OCI-LY7 (cell line): Measurements from ENCODE around the gene RNF41. TPM values are rescaled to one million over a fixed set of nuclear protein-coding genes. Genes with fewer than 3 reads are reported as not detected.

Source experiments
- BruUV-seq: library from RNA; stranded (reverse); fragments of 400-500 nt; replicated peaks from 2 replicates; lab custom pipeline; 2021; lab: Mats Ljungman, UMichigan
- CTCF ChIA-PET: fragments of 300-600 bp; sonication (Branson Sonifier 250); formaldehyde crosslinking; loops from one replicate; lab custom pipeline; 2022; ENCODE audit warnings: antibody characterized with exemption; ENCODE audit not compliant: unreplicated experiment; lab: Charles Lee
- POLR2A ChIA-PET: fragments of 300-600 bp; sonication (Branson Sonifier 250); formaldehyde crosslinking; loops from one replicate; lab custom pipeline; 2022; ENCODE audit warnings: antibody characterized with exemption; lab: Charles Lee
- DNase-seq: peaks from one replicate; pipeline ENCODE4 v3.0.0-alpha.2; 2015; ENCODE audit warnings: low spot score
- H2AFZ ChIP-seq: fragments of 200-600 bp; sonication (generic), shearing (Covaris generic); 2 replicates; pipeline ENCODE4 v1.6.1; 2014; ENCODE audit warnings: mild to moderate bottlenecking, antibody characterized with exemption, low read length, moderate library complexity
- H3K27ac ChIP-seq: fragments of 200-600 bp; sonication (generic); 2 replicates; pipeline ENCODE4 v1.5.1; 2014; ENCODE audit warnings: mixed run types, low read depth, mild to moderate bottlenecking, moderate library complexity, low read length, inconsistent platforms; ENCODE audit not compliant: poor library complexity, severe bottlenecking
- H3K36me3 ChIP-seq: fragments of 200-600 bp; sonication (generic); 2 replicates; pipeline ENCODE4 v1.6.1; 2014; ENCODE audit warnings: mild to moderate bottlenecking, antibody characterized with exemption, low read length, moderate library complexity, mixed read lengths; ENCODE audit not compliant: insufficient read depth
- H3K4me1 ChIP-seq: fragments of 200-600 bp; sonication (generic); 2 replicates; pipeline ENCODE4 v1.5.1; 2014; ENCODE audit warnings: mild to moderate bottlenecking, low read length; ENCODE audit not compliant: insufficient read depth, poor library complexity, severe bottlenecking
- H3K4me2 ChIP-seq: fragments of 200-600 bp; sonication (generic); 2 replicates; pipeline ENCODE4 v1.6.1; 2014; ENCODE audit warnings: mild to moderate bottlenecking, low read length
- H3K4me3 ChIP-seq: fragments of 200-600 bp; sonication (generic); 2 replicates; pipeline ENCODE4 v1.5.1; 2014; ENCODE audit warnings: mild to moderate bottlenecking, low read depth, low read length; ENCODE audit not compliant: poor library complexity, severe bottlenecking
- H3K79me2 ChIP-seq: fragments of 200-600 bp; sonication (generic); 2 replicates; pipeline ENCODE4 v1.6.1; 2016; ENCODE audit warnings: low read depth, mild to moderate bottlenecking, low read length, moderate library complexity, mixed read lengths; ENCODE audit not compliant: insufficient read depth
- H3K9me2 ChIP-seq: fragments of 200-600 bp; sonication (generic); 2 replicates; pipeline ENCODE4 v1.6.1; 2016; ENCODE audit warnings: mild to moderate bottlenecking, low read length, mixed read lengths; ENCODE audit not compliant: insufficient read depth
- H3K9me3 ChIP-seq: fragments of 200-600 bp; sonication (generic); 2 replicates; pipeline ENCODE4 v1.6.1; 2014; ENCODE audit warnings: mild to moderate bottlenecking, mixed run types, low read length, mixed read lengths
- H4K20me1 ChIP-seq: fragments of 200-600 bp; sonication (generic); 2 replicates; pipeline ENCODE4 v1.6.1; 2014; ENCODE audit warnings: mild to moderate bottlenecking, antibody characterized with exemption, low read length, moderate library complexity, mixed read lengths; ENCODE audit not compliant: insufficient read depth
- EZH2phosphoT487 ChIP-seq: fragments of 200-600 bp; sonication (generic); IDR thresholded peaks from 2 replicates; pipeline ENCODE4 v1.6.1; 2018; ENCODE audit warnings: low read depth, borderline replicate concordance, mild to moderate bottlenecking, mixed run types, antibody characterized with exemption, low read length, moderate library complexity, mixed read lengths
- intact Hi-C: fragments of 100-400 bp; cut with micrococcal nuclease; formaldehyde crosslinking; loops from one replicate; pipeline ENCODE4 v1.10.0; 2022; ENCODE audit not compliant: unreplicated experiment
- total RNA-seq, 2 experiments: library from RNA; depleted of rRNA in 1 of 2; stranded (reverse); fragments of >200 nt in 1 of 2; shearing (Covaris generic) in 1 of 2; gene quantifications; 2 replicates each; pipeline ENCODE4 v1.2.3, GENCODE V29; 2014 to 2022
- TF ChIP-seq, protein P1 (sequence below): fragments of 200-600 bp; sonication (generic); conservative IDR thresholded peaks from 2 replicates; pipeline ENCODE4 v1.5.1; 2014; ENCODE audit warnings: mild to moderate bottlenecking, antibody characterized with exemption, low read length, moderate library complexity, mixed read lengths

RNF41 gene
- total RNA-seq, 2 experiments from 2014 or later, result 43.7 to 76.1 TPM

DNA sequence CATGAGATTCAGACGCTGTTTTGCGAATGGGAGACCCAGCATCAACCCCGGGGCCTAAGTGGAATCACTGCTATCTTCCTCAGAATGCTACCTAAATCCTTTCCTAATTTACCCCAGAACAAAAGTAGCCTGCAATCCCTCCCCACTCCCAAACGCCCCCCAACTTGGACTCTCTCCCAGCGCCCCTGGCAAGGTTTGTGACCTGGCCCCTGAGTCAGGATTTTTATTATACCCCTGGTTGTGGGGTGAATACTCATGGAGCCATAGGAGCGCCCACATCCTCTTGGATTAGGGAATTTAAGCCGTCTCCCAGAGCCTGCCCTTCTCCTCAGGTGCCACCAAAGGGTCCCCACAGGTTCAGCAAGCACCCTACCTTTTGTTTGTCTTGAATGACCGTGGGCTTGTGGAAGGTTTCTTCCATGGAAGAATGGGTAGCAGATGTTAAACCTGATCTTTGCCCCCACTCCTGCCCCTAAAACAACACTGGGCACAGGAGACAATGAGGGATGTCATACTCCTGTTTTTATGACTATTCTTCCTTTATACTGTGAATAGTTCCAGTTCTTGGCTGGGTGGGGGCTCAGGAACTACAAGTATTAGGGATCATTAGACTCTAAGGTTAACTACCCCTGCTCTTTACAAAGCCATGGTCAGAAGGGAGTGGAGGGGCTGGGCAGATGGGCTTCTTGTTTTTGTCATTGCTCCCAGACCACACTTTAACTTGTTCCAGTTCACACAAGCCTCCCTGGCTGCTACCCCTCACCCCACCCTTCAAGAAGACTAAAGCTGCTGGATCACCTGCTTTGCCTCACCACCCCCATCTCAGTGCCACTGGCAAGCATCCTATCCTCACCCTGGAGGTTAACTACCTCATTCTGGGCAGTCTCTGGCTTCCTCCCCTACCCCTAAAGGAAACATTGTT, 68.7 kb downstream of the RNF41 start:
- Histone ChIP-seq H3K9me3 (no peaks in the 10 kb centered on the region), H2AFZ (peak overlapping the region; percentile 75; the same call in 1 of the 2 replicates), H3K4me1 (peaks cover 36% of the 10 kb centered on the region), H4K20me1 (no peaks in the 10 kb centered on the region), H3K4me3 (peak overlapping the region; percentile 77), H3K27ac (peak overlapping the region; percentile 87), H3K36me3 (peaks cover 12% of the 10 kb centered on the region; the same call in 1 of the 2 replicates), H3K4me2 (peak overlapping the region; percentile 95), H3K79me2 (peaks cover 11% of the 10 kb centered on the region; the same call in 1 of the 2 replicates), H3K9me2 (no peaks in the 10 kb centered on the region)
- BruUV-seq, result no TSS peak
- ChIA-PET CTCF (no interaction called here), POLR2A (interaction anchor here (1.4 kb wide), 1 partner anchor 25 kb away, joined by 4 read pairs; the partner anchor contains the start of gene ESYT1)
- no peak for TF ChIP-seq EZH2phosphoT487
- TF ChIP-seq, protein P1, sequence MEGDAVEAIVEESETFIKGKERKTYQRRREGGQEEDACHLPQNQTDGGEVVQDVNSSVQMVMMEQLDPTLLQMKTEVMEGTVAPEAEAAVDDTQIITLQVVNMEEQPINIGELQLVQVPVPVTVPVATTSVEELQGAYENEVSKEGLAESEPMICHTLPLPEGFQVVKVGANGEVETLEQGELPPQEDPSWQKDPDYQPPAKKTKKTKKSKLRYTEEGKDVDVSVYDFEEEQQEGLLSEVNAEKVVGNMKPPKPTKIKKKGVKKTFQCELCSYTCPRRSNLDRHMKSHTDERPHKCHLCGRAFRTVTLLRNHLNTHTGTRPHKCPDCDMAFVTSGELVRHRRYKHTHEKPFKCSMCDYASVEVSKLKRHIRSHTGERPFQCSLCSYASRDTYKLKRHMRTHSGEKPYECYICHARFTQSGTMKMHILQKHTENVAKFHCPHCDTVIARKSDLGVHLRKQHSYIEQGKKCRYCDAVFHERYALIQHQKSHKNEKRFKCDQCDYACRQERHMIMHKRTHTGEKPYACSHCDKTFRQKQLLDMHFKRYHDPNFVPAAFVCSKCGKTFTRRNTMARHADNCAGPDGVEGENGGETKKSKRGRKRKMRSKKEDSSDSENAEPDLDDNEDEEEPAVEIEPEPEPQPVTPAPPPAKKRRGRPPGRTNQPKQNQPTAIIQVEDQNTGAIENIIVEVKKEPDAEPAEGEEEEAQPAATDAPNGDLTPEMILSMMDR, result no peak
- DNase-seq, result peak; percentile 22
- intact Hi-C loops, result loop anchor here (1.0 kb wide), 2 partner anchors 27 to 34 kb away; no protein-coding TSS in a partner anchor

Other genes starting within 250 kb of the RNF41 start
- gene RAB5B, start 247.8 kb downstream of the RNF41 start, total RNA-seq (2014; rRNA removed; shearing (Covaris generic)), result 21.6 and 21.8 TPM in 2 replicates
- gene RAB5B, start 247.8 kb downstream of the RNF41 start, total RNA-seq (2022), result 47.2 and 50.5 TPM in 2 replicates
- 2.5 and 2.7 TPM in 2 replicates for gene SUOX, start 224.6 kb downstream of the RNF41 start, total RNA-seq (2014; rRNA removed; shearing (Covaris generic))
- gene SUOX, start 224.6 kb downstream of the RNF41 start, total RNA-seq (2022), result 6.4 and 7.4 TPM in 2 replicates
- gene IKZF4, start 200.9 kb downstream of the RNF41 start, total RNA-seq (2014; rRNA removed; shearing (Covaris generic)), result 0.90 and 1.3 TPM in 2 replicates
- 6.0 and 8.8 TPM in 2 replicates for gene IKZF4, start 200.9 kb downstream of the RNF41 start, total RNA-seq (2022)
- 306 and 600 TPM in 2 replicates for gene RPS26, start 180.0 kb downstream of the RNF41 start, total RNA-seq (2014; rRNA removed; shearing (Covaris generic))
- gene RPS26, start 180.0 kb downstream of the RNF41 start, total RNA-seq (2022), result 74.6 and 79.1 TPM in 2 replicates
- gene ERBB3, start 141.8 kb downstream of the RNF41 start, total RNA-seq (2014; rRNA removed; shearing (Covaris generic)), result not detected in 2 replicates
- gene ERBB3, start 141.8 kb downstream of the RNF41 start, total RNA-seq (2022), result 0.83 TPM in 1 of 2 replicates, not detected in the other
- gene PA2G4, start 117.4 kb downstream of the RNF41 start, total RNA-seq (2014; rRNA removed; shearing (Covaris generic)), result 358 and 437 TPM in 2 replicates
- gene PA2G4, start 117.4 kb downstream of the RNF41 start, total RNA-seq (2022), result 280 and 289 TPM in 2 replicates
- gene RPL41, start 105.3 kb downstream of the RNF41 start, total RNA-seq (2014; rRNA removed; shearing (Covaris generic)), result 4,534 and 5,932 TPM in 2 replicates
- 4,745 and 4,976 TPM in 2 replicates for gene RPL41, start 105.3 kb downstream of the RNF41 start, total RNA-seq (2022)
- 11.9 and 12.6 TPM in 2 replicates for gene ZC3H10, start 103.7 kb downstream of the RNF41 start, total RNA-seq (2014; rRNA removed; shearing (Covaris generic))
- 15.8 and 16.5 TPM in 2 replicates for gene ZC3H10, start 103.7 kb downstream of the RNF41 start, total RNA-seq (2022)
- gene ESYT1, start 93.7 kb downstream of the RNF41 start, total RNA-seq (2014; rRNA removed; shearing (Covaris generic)), result 74.6 and 85.9 TPM in 2 replicates
- gene ESYT1, start 93.7 kb downstream of the RNF41 start, total RNA-seq (2022), result 108 and 112 TPM in 2 replicates
- gene MYL6B, start 69.3 kb downstream of the RNF41 start, total RNA-seq (2014; rRNA removed; shearing (Covaris generic)), result 56.6 and 105 TPM in 2 replicates
- 62.6 and 77.6 TPM in 2 replicates for gene MYL6B, start 69.3 kb downstream of the RNF41 start, total RNA-seq (2022)
- gene MYL6, start 63.6 kb downstream of the RNF41 start, total RNA-seq (2014; rRNA removed; shearing (Covaris generic)), result 574 and 654 TPM in 2 replicates
- 415 and 468 TPM in 2 replicates for gene MYL6, start 63.6 kb downstream of the RNF41 start, total RNA-seq (2022)
- 59.7 and 68.3 TPM in 2 replicates for gene SMARCC2, start 32.4 kb downstream of the RNF41 start, total RNA-seq (2014; rRNA removed; shearing (Covaris generic))
- 137 and 162 TPM in 2 replicates for gene SMARCC2, start 32.4 kb downstream of the RNF41 start, total RNA-seq (2022)
- 37.5 and 46.0 TPM in 2 replicates for gene NABP2, start 2.4 kb upstream of the RNF41 start, total RNA-seq (2014; rRNA removed; shearing (Covaris generic))
- 54.1 and 61.1 TPM in 2 replicates for gene NABP2, start 2.4 kb upstream of the RNF41 start, total RNA-seq (2022)
- gene SLC39A5, start 8.1 kb upstream of the RNF41 start, total RNA-seq (2014; rRNA removed; shearing (Covaris generic)), result 0.76 and 2.5 TPM in 2 replicates
- gene SLC39A5, start 8.1 kb upstream of the RNF41 start, total RNA-seq (2022), result 1.2 and 1.4 TPM in 2 replicates
- gene ANKRD52, start 36.5 kb upstream of the RNF41 start, total RNA-seq (2014; rRNA removed; shearing (Covaris generic)), result 7.0 and 11.7 TPM in 2 replicates
- 35.0 and 35.6 TPM in 2 replicates for gene ANKRD52, start 36.5 kb upstream of the RNF41 start, total RNA-seq (2022)
- 15.8 and 22.1 TPM in 2 replicates for gene COQ10A, start 45.0 kb upstream of the RNF41 start, total RNA-seq (2014; rRNA removed; shearing (Covaris generic))
- 20.6 and 28.9 TPM in 2 replicates for gene COQ10A, start 45.0 kb upstream of the RNF41 start, total RNA-seq (2022)
- 150 and 154 TPM in 2 replicates for gene CS, start 78.4 kb upstream of the RNF41 start, total RNA-seq (2014; rRNA removed; shearing (Covaris generic))
- 262 and 281 TPM in 2 replicates for gene CS, start 78.4 kb upstream of the RNF41 start, total RNA-seq (2022)
- 62.8 and 75.5 TPM in 2 replicates for gene CNPY2, start 94.1 kb upstream of the RNF41 start, total RNA-seq (2014; rRNA removed; shearing (Covaris generic))
- gene CNPY2, start 94.1 kb upstream of the RNF41 start, total RNA-seq (2022), result 80.2 and 85.5 TPM in 2 replicates
- 69.9 and 106 TPM in 2 replicates for gene PAN2, start 112.1 kb upstream of the RNF41 start, total RNA-seq (2014; rRNA removed; shearing (Covaris generic))
- gene PAN2, start 112.1 kb upstream of the RNF41 start, total RNA-seq (2022), result 117 and 132 TPM in 2 replicates
- gene IL23A, start 117.0 kb upstream of the RNF41 start, total RNA-seq (2014; rRNA removed; shearing (Covaris generic)), result 16.3 and 18.3 TPM in 2 replicates
- gene IL23A, start 117.0 kb upstream of the RNF41 start, total RNA-seq (2022), result 9.8 and 12.7 TPM in 2 replicates
- 75.3 and 89.0 TPM in 2 replicates for gene STAT2, start 138.2 kb upstream of the RNF41 start, total RNA-seq (2014; rRNA removed; shearing (Covaris generic))
- 126 and 135 TPM in 2 replicates for gene STAT2, start 138.2 kb upstream of the RNF41 start, total RNA-seq (2022)
- 0.16 TPM in 1 of 2 replicates, not detected in the other for gene APOF, start 140.9 kb upstream of the RNF41 start, total RNA-seq (2014; rRNA removed; shearing (Covaris generic))
- 0.20 and 0.38 TPM in 2 replicates for gene APOF, start 140.9 kb upstream of the RNF41 start, total RNA-seq (2022)
- gene TIMELESS, start 227.5 kb upstream of the RNF41 start, total RNA-seq (2014; rRNA removed; shearing (Covaris generic)), result 44.8 and 46.5 TPM in 2 replicates
- 103 and 115 TPM in 2 replicates for gene TIMELESS, start 227.5 kb upstream of the RNF41 start, total RNA-seq (2022)
- not detected in 2 replicates for gene MIP, start 232.7 kb upstream of the RNF41 start, total RNA-seq (2014; rRNA removed; shearing (Covaris generic))
- gene MIP, start 232.7 kb upstream of the RNF41 start, total RNA-seq (2022), result 0.57 TPM in 1 of 2 replicates, not detected in the other
- 5.3 and 5.9 TPM in 2 replicates for gene SPRYD4, start 246.7 kb upstream of the RNF41 start, total RNA-seq (2014; rRNA removed; shearing (Covaris generic))
- 6.9 and 7.5 TPM in 2 replicates for gene SPRYD4, start 246.7 kb upstream of the RNF41 start, total RNA-seq (2022)